Measurements from ENCODE around the gene LMX1B.
"Not testable (repeated sequence)": the region's sequence is repeated elsewhere in the genome, so short reads cannot be mapped to it uniquely, and the experiment has no call there.

The LMX1B gene

GRCh38 chr9:126613651-126614050, at the start of gene LMX1B:
LMX1B (plus strand) TSS chr9:126613928; CDS start chr9:126614450, 522 bp downstream.
- DNase-seq = no peak

GRCh38 chr9:126564128-126564527, 49.6 kb upstream of the LMX1B start:
- DNase-seq = no peak

- no peak for DNase-seq
Measured at GRCh38 chr9:126564716-126565115, 49.0 kb upstream of the LMX1B start.

GRCh38 chr9:126565336-126566128, 48.2 kb upstream of the LMX1B start:
- no peak for DNase-seq

- DNase-seq = no peak
Measured at GRCh38 chr9:126569036-126569435, 44.7 kb upstream of the LMX1B start.

GRCh38 chr9:126578029-126578428, 35.7 kb upstream of the LMX1B start:
- no peak for DNase-seq

- DNase-seq = not testable (repeated sequence)
Measured at GRCh38 chr9:126580319-126580718, 33.4 kb upstream of the LMX1B start.

- DNase-seq = no peak
Measured at GRCh38 chr9:126581893-126582292, 31.8 kb upstream of the LMX1B start.

GRCh38 chr9:126582427-126582826, 31.3 kb upstream of the LMX1B start:
- no peak for DNase-seq

- DNase-seq = no peak
Measured at GRCh38 chr9:126583144-126583760, 30.5 kb upstream of the LMX1B start.

- DNase-seq = no peak
Measured at GRCh38 chr9:126584611-126585010, 29.1 kb upstream of the LMX1B start.

- DNase-seq = no peak
Measured at GRCh38 chr9:126586236-126586635, 27.5 kb upstream of the LMX1B start.

GRCh38 chr9:126587187-126588185, 26.2 kb upstream of the LMX1B start:
- DNase-seq = no peak

GRCh38 chr9:126588491-126589168, 25.1 kb upstream of the LMX1B start:
- no peak for DNase-seq

- DNase-seq = no peak
Measured at GRCh38 chr9:126589349-126589748, 24.4 kb upstream of the LMX1B start.

GRCh38 chr9:126591083-126591482, 22.6 kb upstream of the LMX1B start:
- DNase-seq = no peak

- DNase-seq = no peak
Measured at GRCh38 chr9:126591922-126592321, 21.8 kb upstream of the LMX1B start.

- DNase-seq = no peak
Measured at GRCh38 chr9:126592461-126592860, 21.3 kb upstream of the LMX1B start.

GRCh38 chr9:126595982-126596381, 17.7 kb upstream of the LMX1B start:
- no peak for DNase-seq

GRCh38 chr9:126599047-126599650, 14.6 kb upstream of the LMX1B start:
- no peak for DNase-seq

GRCh38 chr9:126604059-126605055, 9.4 kb upstream of the LMX1B start:
- no peak for DNase-seq

All from activated CD4-positive, alpha-beta T cell treated with anti-CD3 and anti-CD28 coated beads, Interleukin-2, amount 50 U/mL, for 16 hours (primary cell).